Caco-2 (cell line): ENCODE measurements around the gene ELF1. TPM values are rescaled to one million over a fixed set of nuclear protein-coding genes. Genes with fewer than 3 reads are reported as not detected.

ENCODE experiments used
- BruUV-seq: library from RNA; stranded (reverse); fragments of 400-500 nt; replicated peaks from 2 replicates; lab custom pipeline; 2021; lab: Mats Ljungman, UMichigan
- CTCF ChIA-PET: fragments of 300-600 bp; sonication (Branson Sonifier 250); formaldehyde crosslinking; loops from one replicate; lab custom pipeline; 2022; ENCODE audit warnings: antibody characterized with exemption; lab: Charles Lee
- POLR2A ChIA-PET: fragments of 300-600 bp; sonication (Branson Sonifier 250); formaldehyde crosslinking; loops from one replicate; lab custom pipeline; 2022; ENCODE audit warnings: antibody characterized with exemption; lab: Charles Lee
- DNase-seq, 2 experiments: peaks; one replicate each; pipeline versions ENCODE4 v3.0.0 to v3.0.0-alpha.2; 2020 to 2022
- H3K27me3 ChIP-seq: replicated peaks from 2 replicates; pipeline ENCODE4 v1.6.0; 2011; ENCODE audit warnings: low read length; ENCODE audit not compliant: control insufficient read depth, insufficient read depth
- H3K36me3 ChIP-seq: 2 replicates; pipeline ENCODE4 v1.5.1; 2011; ENCODE audit warnings: low read length; ENCODE audit not compliant: control insufficient read depth, insufficient read depth
- H3K4me1 ChIP-seq: fragments of 250-450 bp; sonication (Bioruptor Pico); 2 replicates; pipeline ENCODE4 v1.5.1; 2020; ENCODE audit warnings: mild to moderate bottlenecking
- H3K4me3 ChIP-seq: 2 replicates; pipeline ENCODE4 v1.5.1; 2011; ENCODE audit warnings: low read depth, mild to moderate bottlenecking, control low read depth, low read length
- H3K9me3 ChIP-seq: fragments of 250-450 bp; sonication (Bioruptor Pico); 2 replicates; pipeline ENCODE4 v1.5.1; 2020; ENCODE audit warnings: mild to moderate bottlenecking, moderate library complexity
- H3K27ac Mint-ChIP-seq: one replicate; pipeline ENCODE4 v1.8.0; 2022; ENCODE audit warnings: mixed read lengths; ENCODE audit not compliant: unreplicated experiment
- H3K27me3 Mint-ChIP-seq: one replicate; pipeline ENCODE4 v1.8.0; 2022; ENCODE audit warnings: mixed read lengths; ENCODE audit not compliant: insufficient read depth, unreplicated experiment
- H3K36me3 Mint-ChIP-seq: one replicate; pipeline ENCODE4 v1.8.0; 2022; ENCODE audit warnings: mild to moderate bottlenecking, mixed read lengths; ENCODE audit not compliant: insufficient read depth, unreplicated experiment
- H3K4me1 Mint-ChIP-seq: one replicate; pipeline ENCODE4 v1.8.0; 2022; ENCODE audit warnings: low read depth, mixed read lengths; ENCODE audit not compliant: unreplicated experiment
- H3K4me3 Mint-ChIP-seq: one replicate; pipeline ENCODE4 v1.8.0; 2022; ENCODE audit warnings: mild to moderate bottlenecking, moderate library complexity, mixed read lengths; ENCODE audit not compliant: unreplicated experiment
- H3K9me3 Mint-ChIP-seq: one replicate; pipeline ENCODE4 v1.8.0; 2022; ENCODE audit warnings: mixed read lengths; ENCODE audit not compliant: unreplicated experiment
- intact Hi-C: fragments of 100-400 bp; cut with micrococcal nuclease; formaldehyde crosslinking; loops from one replicate; pipeline ENCODE4 v1.10.0; 2022; ENCODE audit not compliant: unreplicated experiment
- total RNA-seq: library from RNA; stranded (reverse); gene quantifications from 2 replicates; pipeline ENCODE4 v1.2.3, GENCODE V29; 2022
- TF ChIP-seq, protein P1 (sequence below), 2 experiments: fragments of 200-600 bp in 1 of 2; IDR thresholded peaks; 1 replicate in 1 of 2; 2 replicates in 1 of 2; pipeline versions ENCODE4 v1.5.1 to v1.8.0; 2011 to 2022; ENCODE audit warnings: antibody characterized with exemption in 1 of 2, control low read depth in 1 of 2, inconsistent platforms in 1 of 2, low read depth in 1 of 2, low read length in 1 of 2, mild to moderate bottlenecking in 1 of 2, moderate library complexity in 1 of 2; ENCODE audit not compliant: insufficient read depth in 1 of 2, severe bottlenecking in 1 of 2, unreplicated experiment in 1 of 2

Gene ELF1
- total RNA-seq, 1 experiment from 2014 or later: 116 TPM

DNA sequence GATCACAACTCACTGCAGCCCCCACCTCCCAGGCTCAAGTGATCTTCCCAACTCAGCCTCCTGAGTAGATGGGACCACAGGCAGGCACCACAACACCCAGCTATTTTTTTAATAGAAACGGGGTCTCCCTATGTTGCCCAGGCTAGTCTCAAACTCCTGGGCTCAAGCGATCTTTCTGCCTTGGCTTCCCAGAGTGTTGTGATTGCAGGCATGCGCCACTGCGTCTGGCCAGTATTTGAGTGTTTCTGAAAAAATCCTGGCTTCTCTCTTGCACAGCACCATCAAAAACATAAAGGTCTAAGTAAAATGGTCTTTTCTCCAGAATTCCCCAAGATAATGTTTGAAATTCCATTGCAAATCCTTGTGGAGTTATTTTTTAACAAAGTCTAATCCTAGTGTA is 47.8 kb downstream of the ELF1 start:
- Mint-ChIP-seq H3K9me3 (no peaks in the 10 kb centered on the region), H3K4me1 (peaks cover 62% of the 10 kb centered on the region), H3K36me3 (peaks cover 39% of the 10 kb centered on the region), H3K27ac (peak overlapping the region; percentile 88), H3K27me3 (no peaks in the 10 kb centered on the region), H3K4me3 (peak overlapping the region; percentile 69)
- no peak for DNase-seq
- Histone ChIP-seq H3K4me1 (peaks cover 79% of the 10 kb centered on the region), H3K4me3 (no peak overlapping the region), H3K36me3 (no peaks in the 10 kb centered on the region), H3K9me3 (no peaks in the 10 kb centered on the region), H3K27me3 (no peaks in the 10 kb centered on the region)
- TF ChIP-seq, protein P1, sequence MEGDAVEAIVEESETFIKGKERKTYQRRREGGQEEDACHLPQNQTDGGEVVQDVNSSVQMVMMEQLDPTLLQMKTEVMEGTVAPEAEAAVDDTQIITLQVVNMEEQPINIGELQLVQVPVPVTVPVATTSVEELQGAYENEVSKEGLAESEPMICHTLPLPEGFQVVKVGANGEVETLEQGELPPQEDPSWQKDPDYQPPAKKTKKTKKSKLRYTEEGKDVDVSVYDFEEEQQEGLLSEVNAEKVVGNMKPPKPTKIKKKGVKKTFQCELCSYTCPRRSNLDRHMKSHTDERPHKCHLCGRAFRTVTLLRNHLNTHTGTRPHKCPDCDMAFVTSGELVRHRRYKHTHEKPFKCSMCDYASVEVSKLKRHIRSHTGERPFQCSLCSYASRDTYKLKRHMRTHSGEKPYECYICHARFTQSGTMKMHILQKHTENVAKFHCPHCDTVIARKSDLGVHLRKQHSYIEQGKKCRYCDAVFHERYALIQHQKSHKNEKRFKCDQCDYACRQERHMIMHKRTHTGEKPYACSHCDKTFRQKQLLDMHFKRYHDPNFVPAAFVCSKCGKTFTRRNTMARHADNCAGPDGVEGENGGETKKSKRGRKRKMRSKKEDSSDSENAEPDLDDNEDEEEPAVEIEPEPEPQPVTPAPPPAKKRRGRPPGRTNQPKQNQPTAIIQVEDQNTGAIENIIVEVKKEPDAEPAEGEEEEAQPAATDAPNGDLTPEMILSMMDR (IDR thresholded peaks at IDR 0.05; ENCODE audit: insufficient read depth in 1 of 2, low read depth in 1 of 2, low read length in 1 of 2, severe bottlenecking in 1 of 2, unreplicated experiment in 1 of 2): no peak
- CTCF ChIA-PET: no interaction called here
- intact Hi-C loops: no loop called here
- POLR2A ChIA-PET: no interaction called here
- BruUV-seq: no TSS peak

DNA sequence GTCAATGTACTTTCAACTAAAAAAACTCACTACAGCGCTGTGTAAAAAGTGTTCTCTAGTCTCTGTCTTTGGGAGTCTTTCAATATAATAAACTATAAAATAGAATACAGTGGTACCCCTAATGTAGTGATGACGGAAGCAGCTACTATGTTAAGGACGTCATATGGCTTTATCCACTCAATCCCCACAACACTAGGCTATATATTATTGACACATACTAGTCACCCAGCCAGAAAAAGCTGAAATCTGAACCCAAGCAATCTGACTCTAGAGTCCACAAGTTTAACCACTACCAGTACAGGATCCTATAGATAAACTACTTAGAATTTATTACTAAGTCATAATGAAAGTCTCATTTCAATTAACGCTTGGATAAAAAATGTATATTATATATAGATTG is 48.3 kb downstream of the ELF1 start:
- Histone ChIP-seq H3K9me3 (no peaks in the 10 kb centered on the region), H3K36me3 (no peaks in the 10 kb centered on the region), H3K27me3 (no peaks in the 10 kb centered on the region), H3K4me3 (no peak overlapping the region), H3K4me1 (peaks cover 74% of the 10 kb centered on the region)
- Mint-ChIP-seq H3K4me1 (peaks cover 57% of the 10 kb centered on the region), H3K27ac (peak overlapping the region; percentile 88), H3K4me3 (peak overlapping the region; percentile 69), H3K27me3 (no peaks in the 10 kb centered on the region), H3K9me3 (no peaks in the 10 kb centered on the region), H3K36me3 (peaks cover 34% of the 10 kb centered on the region)
- intact Hi-C loops: no loop called here
- ChIA-PET POLR2A (no interaction called here), CTCF (no interaction called here)
- DNase-seq: no peak
- TF ChIP-seq, protein P1 (IDR thresholded peaks at IDR 0.05; ENCODE audit: insufficient read depth in 1 of 2, low read depth in 1 of 2, low read length in 1 of 2, severe bottlenecking in 1 of 2, unreplicated experiment in 1 of 2): no peak
- BruUV-seq: no TSS peak

DNA sequence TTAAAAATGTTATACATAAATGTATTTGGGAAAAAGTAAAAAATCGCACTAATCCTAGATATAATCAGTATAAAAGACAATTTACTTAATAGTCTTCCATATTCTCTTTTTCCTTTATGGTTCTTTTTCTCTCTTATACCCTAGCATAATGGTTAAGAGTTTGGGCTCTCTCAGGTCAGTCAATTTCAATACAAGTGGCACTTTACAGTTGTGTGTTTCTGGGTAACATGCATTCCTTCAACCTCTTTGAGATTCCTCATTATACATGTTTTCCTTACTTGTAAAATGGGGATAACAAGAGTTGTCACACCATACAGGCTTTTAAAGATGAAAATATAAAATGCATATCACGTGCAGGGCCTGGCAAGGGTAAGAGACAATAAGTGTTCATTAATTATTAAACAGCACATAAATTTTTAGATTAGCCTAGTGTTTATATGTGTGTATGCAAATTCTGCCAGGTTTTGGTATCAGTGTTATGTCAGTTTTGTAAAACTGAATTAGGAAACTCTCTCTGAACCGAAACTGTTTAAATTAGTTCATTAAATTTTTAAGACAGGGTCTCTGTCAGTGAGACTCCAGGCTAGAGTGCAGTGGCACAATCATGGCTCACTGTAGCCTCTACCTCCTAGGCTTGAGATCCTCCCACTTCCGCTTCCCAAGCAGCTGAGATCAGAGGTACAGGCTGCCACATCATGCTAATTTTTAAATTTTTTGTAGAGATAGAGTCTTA is 49.8 kb downstream of the ELF1 start:
- Histone ChIP-seq H3K4me3 (no peak overlapping the region), H3K4me1 (peaks cover 63% of the 10 kb centered on the region), H3K9me3 (no peaks in the 10 kb centered on the region), H3K27me3 (no peaks in the 10 kb centered on the region), H3K36me3 (no peaks in the 10 kb centered on the region; the same call in 1 of the 2 replicates)
- H3K4me3 Mint-ChIP-seq: no peak overlapping the region
- ChIA-PET CTCF (no interaction called here), POLR2A (no interaction called here)
- peaks cover 49% of the 10 kb centered on the region for H3K4me1 Mint-ChIP-seq
- intact Hi-C loops: no loop called here
- no TSS peak for BruUV-seq
- TF ChIP-seq, protein P1 (IDR thresholded peaks at IDR 0.05; ENCODE audit: insufficient read depth in 1 of 2, low read depth in 1 of 2, low read length in 1 of 2, severe bottlenecking in 1 of 2, unreplicated experiment in 1 of 2): no peak
- H3K36me3 Mint-ChIP-seq: peaks cover 32% of the 10 kb centered on the region
- peak overlapping the region; percentile 58 for H3K27ac Mint-ChIP-seq
- H3K9me3 Mint-ChIP-seq: no peaks in the 10 kb centered on the region
- H3K27me3 Mint-ChIP-seq: no peaks in the 10 kb centered on the region
- DNase-seq: no peak
